NCI-H2081 (cell line): ENCODE data around the gene LYPD4.

Experiments
- DNase-seq, 2 experiments: peaks; one replicate each; lab custom pipeline; 2025; lab: John Stamatoyannopoulos, UW

LYPD4 gene

DNA sequence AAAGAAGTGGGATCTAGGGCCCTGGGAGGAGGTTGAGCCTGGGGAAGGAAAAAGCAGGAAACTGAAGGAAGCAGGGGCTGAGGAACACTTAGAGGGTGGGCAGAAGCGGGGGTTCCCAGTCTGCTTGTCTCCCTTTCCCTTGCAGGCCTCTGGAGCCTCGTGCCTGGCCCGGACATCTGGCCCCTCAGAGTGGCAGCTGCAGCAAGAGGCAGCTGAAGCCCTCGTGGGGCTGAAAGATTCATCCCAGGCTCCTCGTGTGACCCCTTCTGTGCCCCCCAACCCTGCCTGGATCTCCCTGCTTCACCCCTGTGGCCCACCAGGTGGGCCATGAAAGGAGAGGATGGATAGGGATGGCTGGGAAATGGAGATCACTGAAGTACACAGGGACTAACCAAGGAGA, 5.9 kb upstream of the LYPD4 start:
- no peak for DNase-seq

- no peak for DNase-seq
Observed at GRCh38 chr19:41849067-41849466, 4.6 kb upstream of the LYPD4 start.

DNA sequence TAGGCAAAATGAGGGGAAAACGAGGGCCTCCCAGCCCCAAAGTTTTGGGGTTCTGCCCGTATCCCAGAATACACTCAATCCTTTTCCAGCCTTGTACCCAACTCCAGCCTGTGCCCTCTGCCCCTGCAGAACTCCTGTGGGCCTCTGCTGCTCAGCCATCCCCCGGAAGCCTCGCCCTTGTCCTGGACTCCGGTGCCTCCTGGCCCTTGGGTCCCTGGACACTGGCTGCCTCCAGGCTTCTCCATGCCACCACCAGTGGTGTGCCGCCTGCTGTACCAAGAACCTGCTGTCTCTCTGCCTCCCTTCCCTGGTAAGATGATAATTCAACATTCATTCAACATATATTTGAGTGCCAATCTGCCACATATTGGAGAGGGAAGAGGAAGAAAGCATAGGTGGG, 4.2 kb upstream of the LYPD4 start:
- no peak for DNase-seq

- no peak for DNase-seq
Observed at GRCh38 chr19:41847351-41848105, 3.0 kb upstream of the LYPD4 start.

- no peak for DNase-seq
Observed at GRCh38 chr19:41845051-41845590, 638 bp upstream of the LYPD4 start.

- no peak for DNase-seq
Observed at GRCh38 chr19:41845001-41845050, 343 bp upstream of the LYPD4 start, which contains the start of gene DMRTC2. Gene DMRTC2 (plus strand): TSS chr19:41845042. CDS start chr19:41847429, 2,387 bp downstream.

DNA sequence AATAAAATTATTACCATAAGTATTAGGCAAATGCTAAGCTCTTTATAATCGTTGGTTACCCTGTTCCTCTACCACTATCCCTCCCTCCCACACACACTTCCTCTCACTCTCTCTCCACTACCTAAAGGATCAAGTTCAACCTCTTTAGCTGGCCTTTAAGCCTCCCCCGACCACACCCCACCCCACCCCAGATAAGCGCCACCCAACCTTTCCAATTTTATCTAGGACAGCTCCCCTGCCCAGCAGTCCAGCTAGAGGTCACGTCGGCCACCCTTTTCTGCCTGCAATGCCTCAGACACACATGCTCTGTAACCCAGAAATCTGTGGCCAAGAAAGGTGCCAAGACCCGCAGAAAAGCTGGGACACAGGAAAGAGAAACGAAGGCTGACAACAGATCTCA, 1.1 kb downstream of the LYPD4 start:
- no peak for DNase-seq

GRCh38 chr19:41839211-41839610, 5.3 kb downstream of the LYPD4 start:
- DNase-seq: no peak

GRCh38 chr19:41837981-41838708, 6.3 kb downstream of the LYPD4 start:
- DNase-seq: no peak

DNA sequence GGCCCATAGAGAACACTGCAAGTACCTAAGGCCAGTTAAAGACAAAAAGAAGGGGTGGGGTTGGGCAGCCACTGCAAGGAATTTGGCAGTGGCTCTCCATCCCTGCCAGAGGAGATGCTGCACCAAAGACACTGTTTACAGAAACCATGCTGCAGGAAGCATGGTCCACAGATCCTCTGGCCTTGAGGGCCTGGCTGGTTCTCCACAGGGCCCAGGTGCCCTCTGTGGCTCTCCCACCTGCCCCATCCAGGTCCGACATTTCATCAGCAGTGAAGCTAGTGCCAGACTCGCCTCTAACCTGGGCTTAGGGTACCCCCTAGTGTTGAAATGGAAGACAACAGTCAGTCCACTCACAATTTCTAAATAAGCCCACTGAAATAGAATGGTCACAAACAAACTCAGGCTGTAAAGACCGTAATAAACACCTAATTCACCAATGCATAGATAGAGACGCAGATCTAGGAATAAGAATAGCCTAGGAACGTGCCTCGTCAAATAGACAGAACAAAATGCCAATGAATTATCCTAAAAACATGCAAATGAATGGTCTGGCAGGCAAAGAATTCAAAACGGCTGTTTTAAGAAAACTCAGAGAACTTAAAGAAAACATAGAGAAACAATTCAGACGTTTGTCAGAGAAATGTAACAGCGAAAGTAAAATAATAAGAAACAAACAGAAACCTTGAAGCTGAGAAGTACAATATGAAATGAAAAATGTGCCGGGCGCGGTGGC, 23.3 kb downstream of the LYPD4 start:
- peak; percentile 75 to 76 for DNase-seq

DNA sequence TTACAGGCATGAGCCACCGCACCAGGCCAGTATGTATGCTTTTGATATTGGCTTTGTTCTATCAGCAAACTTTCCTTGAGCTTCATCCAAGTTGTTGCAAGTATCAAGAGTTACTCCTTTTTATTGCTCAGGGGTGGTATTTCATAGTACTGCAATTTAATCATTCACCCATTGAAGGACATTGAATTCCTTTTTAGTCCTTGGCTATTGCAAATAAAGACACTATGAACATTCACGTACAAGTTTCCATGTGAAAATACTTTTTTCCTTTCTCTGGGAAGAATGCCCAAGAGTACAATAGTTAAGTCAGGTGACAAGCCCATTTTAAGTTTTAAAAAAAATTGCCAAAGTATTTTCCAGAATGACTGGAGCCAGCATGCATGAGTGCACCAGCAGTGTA, 27.7 kb downstream of the LYPD4 start:
- no peak for DNase-seq

DNA sequence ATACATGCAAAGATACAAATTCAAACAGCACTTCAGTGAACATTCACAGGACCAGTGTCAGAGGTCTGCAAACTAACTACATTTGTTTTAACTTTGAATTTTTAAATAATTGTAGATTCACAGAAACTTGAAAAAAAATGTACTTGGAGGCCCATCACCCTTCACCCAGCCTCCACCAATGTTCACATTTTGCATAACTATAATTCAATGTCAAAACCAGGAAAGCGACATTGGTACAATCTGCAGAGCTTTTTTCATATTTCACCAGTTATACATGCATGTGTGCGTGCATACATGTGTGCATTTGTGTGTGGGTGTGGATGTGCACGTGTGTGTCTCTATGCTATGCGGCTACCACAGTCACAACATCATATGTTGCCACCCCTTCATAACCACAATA, 29.2 kb downstream of the LYPD4 start:
- DNase-seq: no peak

GRCh38 chr19:41813911-41814310, 30.6 kb downstream of the LYPD4 start:
- DNase-seq: no peak

- no peak for DNase-seq
Observed at GRCh38 chr19:41811981-41812380, 32.5 kb downstream of the LYPD4 start.

DNA sequence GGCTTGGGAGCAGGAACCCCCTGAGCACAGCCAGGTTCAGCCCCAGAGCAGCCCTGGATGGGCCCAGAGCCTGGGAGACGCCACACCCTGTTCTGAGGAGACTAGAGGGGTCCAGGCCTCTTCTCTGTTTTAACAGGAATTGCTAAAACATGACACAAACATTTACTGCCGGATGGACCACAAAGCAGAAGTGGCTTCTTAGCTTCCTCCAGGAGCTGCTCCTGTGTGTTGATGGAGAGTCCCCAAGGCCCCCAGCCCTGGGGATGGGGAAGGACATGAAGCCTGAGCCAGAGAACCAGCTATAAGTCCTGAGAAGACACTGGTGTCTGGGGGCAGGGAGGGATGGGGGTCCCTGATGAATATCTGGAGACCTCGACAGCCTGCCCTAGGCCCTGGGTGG, 33.4 kb downstream of the LYPD4 start:
- DNase-seq: no peak

DNA sequence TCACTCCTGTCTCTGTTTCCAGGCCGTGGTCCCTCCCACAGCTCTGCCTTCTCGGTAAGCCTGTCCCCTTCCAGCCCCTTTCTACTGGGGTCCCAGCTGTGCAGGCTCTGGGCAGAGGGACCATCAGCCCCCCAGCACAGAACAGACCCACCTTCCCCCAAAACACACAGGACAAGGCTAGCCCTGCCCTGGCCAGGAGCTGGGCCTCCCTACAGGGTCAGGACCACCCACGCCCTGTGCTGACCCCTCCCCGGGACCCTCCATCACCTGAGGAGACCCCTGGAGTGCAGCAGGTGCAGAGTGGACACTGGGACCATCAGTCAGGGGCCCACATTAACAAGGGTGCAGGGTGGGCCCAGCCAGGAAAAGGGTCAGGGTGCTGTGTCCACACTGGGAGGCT, 34.2 kb downstream of the LYPD4 start:
- DNase-seq: no peak

GRCh38 chr19:41808663-41809566, 35.6 kb downstream of the LYPD4 start:
- no peak for DNase-seq

DNA sequence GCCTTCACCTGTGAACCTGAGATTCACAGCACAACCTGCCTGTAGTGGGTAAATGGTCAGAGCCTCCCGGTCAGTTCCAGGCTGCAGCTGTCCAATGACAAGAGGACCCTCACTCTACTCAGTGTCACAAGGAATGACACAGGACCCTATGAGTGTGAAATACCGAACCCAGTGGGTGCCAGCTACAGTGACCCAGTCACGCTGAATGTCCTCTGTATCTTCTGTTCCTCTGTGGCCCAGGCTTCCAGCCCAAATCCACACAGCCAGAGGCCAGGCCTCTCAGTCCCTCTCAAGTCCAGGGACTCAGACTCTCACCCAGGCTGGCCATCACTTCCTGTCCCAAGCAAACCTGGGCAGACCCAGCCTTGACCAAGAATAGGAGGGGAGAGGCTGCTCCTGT, 37.3 kb downstream of the LYPD4 start:
- no peak for DNase-seq

GRCh38 chr19:41804336-41804735, 40.1 kb downstream of the LYPD4 start:
- DNase-seq: no peak

GRCh38 chr19:41802770-41803169, 41.7 kb downstream of the LYPD4 start:
- DNase-seq: no peak

- DNase-seq: no peak
Observed at GRCh38 chr19:41801792-41802211, 42.7 kb downstream of the LYPD4 start.

- no peak for DNase-seq
Observed at GRCh38 chr19:41801031-41801430, 43.5 kb downstream of the LYPD4 start.
